ENCODE data around the gene LINC00632. TPM values are rescaled to one million over a fixed set of nuclear protein-coding genes. Genes with fewer than 3 reads are reported as not detected.
"Not testable (repeated sequence)": the region's sequence is repeated elsewhere in the genome, so short reads cannot be mapped to it uniquely, and the experiment has no call there.

The LINC00632 gene
- polyA plus RNA-seq, 1 donor (not counting 4 experiments of a cell fraction or from before 2014, with no cell fraction given), result 2.2 TPM

- TF ChIP-seq EZH2 (IDR thresholded peaks at IDR 0.05; ENCODE audit: low read length), result no peak
- no peak for TF ChIP-seq CTCF (optimal IDR thresholded peaks at IDR 0.05 in 1 of 3, IDR thresholded peaks at IDR 0.05 in 1 of 3, conservative IDR thresholded peaks at IDR 0.05 in 1 of 3; ENCODE audit: extremely low read depth in 1 of 3, insufficient read depth in 2 of 3, low read length in 3 of 3)
Measured at GRCh38 chrX:140687706-140688105, 21.9 kb upstream of the LINC00632 start.

GRCh38 chrX:140691596-140691995 lies 18.0 kb upstream of the LINC00632 start:
- H3K9ac ChIP-seq (ENCODE audit: control insufficient read depth, extremely low read depth, insufficient read depth, low read length); H2AFZ ChIP-seq (ENCODE audit: control insufficient read depth, low read length); DNase-seq (ENCODE audit: low read depth, low spot score); H4K20me1 ChIP-seq (ENCODE audit: control insufficient read depth, extremely low read depth, insufficient read depth, low read length); H3K79me2 ChIP-seq (ENCODE audit: control insufficient read depth, insufficient read depth, low read length); dilution Hi-C loops (cut with MboI; ENCODE audit: extremely low pct_ligation_motif_present, low sequenced_read_pairs); H3K9me3 ChIP-seq (ENCODE audit: control insufficient read depth, low read depth, low read length); H3K4me2 ChIP-seq (ENCODE audit: control insufficient read depth, extremely low read depth, insufficient read depth, low read depth, low read length); H3K9me1 ChIP-seq (ENCODE audit: control insufficient read depth, extremely low read depth, insufficient read depth, low read length); H3K27ac ChIP-seq (ENCODE audit: control insufficient read depth, insufficient read depth, low read length); H3K27me3 ChIP-seq (ENCODE audit: control insufficient read depth, extremely low read depth, insufficient read depth, low read length); H3K4me3 ChIP-seq (ENCODE audit: control insufficient read depth in 2 of 3, extremely low read depth in 1 of 3, insufficient read depth in 2 of 3, low read depth in 1 of 3, low read length in 3 of 3); H3K4me1 ChIP-seq (ENCODE audit: control insufficient read depth, extremely low read depth, insufficient read depth, low read length); FAIRE-seq; H3K36me3 ChIP-seq (ENCODE audit: control insufficient read depth in 2 of 2, extremely low read depth in 1 of 2, insufficient read depth in 2 of 2, low read length in 2 of 2): not testable (repeated sequence)

More at GRCh38 chrX:140687706-140688105, 21.9 kb upstream of the LINC00632 start:
- FAIRE-seq (no peak), DNase-seq (ENCODE audit: low read depth, low spot score) (no peak)
- no peaks in the 10 kb centered on the region for H3K9me3 ChIP-seq (ENCODE audit: control insufficient read depth, low read depth, low read length)
- no peak overlapping the region for H3K4me2 ChIP-seq (ENCODE audit: control insufficient read depth, extremely low read depth, insufficient read depth, low read depth, low read length)
- no peaks in the 10 kb centered on the region for H4K20me1 ChIP-seq (ENCODE audit: control insufficient read depth, extremely low read depth, insufficient read depth, low read length)
- no peaks in the 10 kb centered on the region for H3K79me2 ChIP-seq (ENCODE audit: control insufficient read depth, insufficient read depth, low read length)
- no peaks in the 10 kb centered on the region for H3K4me1 ChIP-seq (ENCODE audit: control insufficient read depth, extremely low read depth, insufficient read depth, low read length)
- no peaks in the 10 kb centered on the region for H3K36me3 ChIP-seq (ENCODE audit: control insufficient read depth in 2 of 2, extremely low read depth in 1 of 2, insufficient read depth in 2 of 2, low read length in 2 of 2)
- H2AFZ ChIP-seq (ENCODE audit: control insufficient read depth, low read length), result no peak overlapping the region
- H3K27ac ChIP-seq (ENCODE audit: control insufficient read depth, insufficient read depth, low read length), result no peak overlapping the region
- no peak overlapping the region for H3K4me3 ChIP-seq (ENCODE audit: control insufficient read depth in 2 of 3, extremely low read depth in 1 of 3, insufficient read depth in 2 of 3, low read depth in 1 of 3, low read length in 3 of 3)
- H3K9me1 ChIP-seq (ENCODE audit: control insufficient read depth, extremely low read depth, insufficient read depth, low read length), result no peaks in the 10 kb centered on the region
- dilution Hi-C loops (cut with MboI; ENCODE audit: extremely low pct_ligation_motif_present, low sequenced_read_pairs), result no loop called here
- H3K27me3 ChIP-seq (ENCODE audit: control insufficient read depth, extremely low read depth, insufficient read depth, low read length), result no peaks in the 10 kb centered on the region
- H3K9ac ChIP-seq (ENCODE audit: control insufficient read depth, extremely low read depth, insufficient read depth, low read length), result no peak overlapping the region

DNA sequence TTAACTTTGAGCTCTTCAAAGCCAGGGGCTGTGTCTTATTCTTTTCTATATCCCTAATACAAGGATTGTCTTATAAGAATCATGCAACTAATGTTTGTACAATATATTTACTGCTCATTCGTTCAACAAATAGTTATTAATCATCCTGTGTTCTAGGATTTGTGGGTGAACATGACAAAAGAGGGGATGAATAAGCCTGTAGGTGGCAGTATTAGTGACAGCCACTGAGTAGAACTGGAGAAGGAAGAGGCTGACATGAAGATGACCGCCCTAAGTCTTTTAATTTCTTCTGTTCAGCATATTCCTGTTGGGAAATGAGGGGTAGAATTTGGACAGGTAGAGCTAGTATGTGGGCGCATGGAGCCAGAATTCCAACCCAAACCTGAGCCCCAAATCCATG lies 11.9 kb upstream of the LINC00632 start:
- dilution Hi-C loops (cut with MboI; ENCODE audit: extremely low pct_ligation_motif_present, low sequenced_read_pairs), result no loop called here
- Histone ChIP-seq H3K4me1 (ENCODE audit: control insufficient read depth, extremely low read depth, insufficient read depth, low read length) (no peaks in the 10 kb centered on the region), H3K27me3 (ENCODE audit: control insufficient read depth, extremely low read depth, insufficient read depth, low read length) (no peaks in the 10 kb centered on the region), H2AFZ (ENCODE audit: control insufficient read depth, low read length) (no peak overlapping the region), H3K27ac (ENCODE audit: control insufficient read depth, insufficient read depth, low read length) (no peak overlapping the region), H3K9me3 (ENCODE audit: control insufficient read depth, low read depth, low read length) (no peaks in the 10 kb centered on the region), H3K4me2 (ENCODE audit: control insufficient read depth, extremely low read depth, insufficient read depth, low read depth, low read length) (no peak overlapping the region), H3K9me1 (ENCODE audit: control insufficient read depth, extremely low read depth, insufficient read depth, low read length) (no peaks in the 10 kb centered on the region), H4K20me1 (ENCODE audit: control insufficient read depth, extremely low read depth, insufficient read depth, low read length) (no peaks in the 10 kb centered on the region), H3K9ac (ENCODE audit: control insufficient read depth, extremely low read depth, insufficient read depth, low read length) (no peak overlapping the region), H3K36me3 (ENCODE audit: control insufficient read depth in 2 of 2, extremely low read depth in 1 of 2, insufficient read depth in 2 of 2, low read length in 2 of 2) (no peaks in the 10 kb centered on the region), H3K4me3 (ENCODE audit: control insufficient read depth in 2 of 3, extremely low read depth in 1 of 3, insufficient read depth in 2 of 3, low read depth in 1 of 3, low read length in 3 of 3) (no peak overlapping the region), H3K79me2 (ENCODE audit: control insufficient read depth, insufficient read depth, low read length) (no peaks in the 10 kb centered on the region)
- TF ChIP-seq EZH2 (IDR thresholded peaks at IDR 0.05; ENCODE audit: low read length), result no peak
- TF ChIP-seq CTCF (optimal IDR thresholded peaks at IDR 0.05 in 1 of 3, IDR thresholded peaks at IDR 0.05 in 1 of 3, conservative IDR thresholded peaks at IDR 0.05 in 1 of 3; ENCODE audit: extremely low read depth in 1 of 3, insufficient read depth in 2 of 3, low read length in 3 of 3), result peak in 1 of 3 experiments; percentile 15
- DNase-seq (ENCODE audit: low read depth, low spot score) (no peak), FAIRE-seq (no peak)

Measured in keratinocyte (primary cell).